AG04449 (cell line): ENCODE measurements around the gene TGFA.

ENCODE experiments used
- CTCF ChIA-PET: fragments of 350-600 bp; formaldehyde crosslinking; extraction: SDS; loops from one replicate; lab custom pipeline; 2021; ENCODE audit warnings: antibody characterized with exemption; lab: Yijun Ruan, JAX
- POLR2A ChIA-PET: fragments of 400-600, 350-600 bp; formaldehyde crosslinking; extraction: SDS; loops from one replicate; lab custom pipeline; 2020; ENCODE audit warnings: antibody characterized with exemption, inconsistent platforms; lab: Yijun Ruan, JAX
- DNase-seq: peaks from one replicate; pipeline ENCODE4 v3.0.0-alpha.2; 2010; ENCODE audit warnings: low read depth, low spot score
- H3K4me3 ChIP-seq: 2 replicates; pipeline ENCODE4 v1.5.1; 2011; ENCODE audit warnings: low read depth, mild to moderate bottlenecking, control low read depth, low read length
- CTCF ChIP-seq: IDR thresholded peaks from one replicate; pipeline ENCODE4 v1.5.1; 2011; ENCODE audit warnings: mild to moderate bottlenecking, moderate library complexity, low read length, control low read depth, inconsistent platforms; ENCODE audit not compliant: insufficient read depth; ENCODE audit errors: missing control alignments

TGFA gene

GRCh38 chr2:70557171-70557838 lies 3.7 kb upstream of the TGFA start:
- H3K4me3 ChIP-seq, result no peak overlapping the region
- ChIA-PET POLR2A (no interaction called here), CTCF (interaction anchor here (1.2 kb wide), 1 partner anchor 255 kb away, joined by 3 read pairs; no protein-coding TSS in a partner anchor)
- no peak for DNase-seq
- TF ChIP-seq CTCF, result no peak

DNA sequence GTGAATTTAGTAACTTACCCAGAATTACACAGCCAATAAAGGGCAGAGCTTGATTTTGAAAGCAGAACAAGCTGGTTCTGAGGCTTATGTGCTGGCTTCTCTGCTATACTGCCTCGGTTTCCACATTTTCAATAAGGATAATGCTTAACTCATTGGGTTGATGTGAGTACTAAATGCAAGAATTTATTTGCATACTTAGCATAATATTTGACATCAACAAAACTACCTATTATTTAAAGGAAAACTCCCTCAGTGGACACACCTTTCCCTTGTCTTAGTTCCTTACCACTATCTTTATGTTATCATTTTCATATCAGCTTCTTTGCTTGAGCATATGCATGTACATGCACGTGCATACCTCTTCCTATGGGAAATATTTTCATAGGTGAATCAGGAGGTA lies 3.0 kb upstream of the TGFA start:
- CTCF ChIA-PET, result no interaction called here

GRCh38 chr2:70554338-70554892 lies 789 bp upstream of the TGFA start:
- ChIA-PET CTCF (no interaction called here), POLR2A (no interaction called here)
- no peak for TF ChIP-seq CTCF
- peak overlapping the region; percentile 55 for H3K4me3 ChIP-seq
- DNase-seq, result no peak

More for the DNA sequence above, 3.0 kb upstream of the TGFA start:
- POLR2A ChIA-PET, result no interaction called here
- TF ChIP-seq CTCF, result no peak
- no peak for DNase-seq
- H3K4me3 ChIP-seq, result no peak overlapping the region

GRCh38 chr2:70553334-70553583 lies 367 bp downstream of the TGFA start:
- TF ChIP-seq CTCF, result no peak
- no peak for DNase-seq
- peak overlapping the region; percentile 55 for H3K4me3 ChIP-seq
- POLR2A ChIA-PET, result no interaction called here
- CTCF ChIA-PET, result interaction anchor here (1.0 to 1.4 kb wide), 2 partner anchors 10 to 11 kb away, joined by 3 read pairs; no protein-coding TSS in a partner anchor

- no peak for TF ChIP-seq CTCF
- DNase-seq, result no peak
- POLR2A ChIA-PET, result no interaction called here
- CTCF ChIA-PET, result interaction anchor here (0.9 to 1.4 kb wide), 3 partner anchors 8 to 11 kb away, joined by 3 read pairs; no protein-coding TSS in a partner anchor
- no peak overlapping the region for H3K4me3 ChIP-seq
Observed at GRCh38 chr2:70552501-70553333, 909 bp downstream of the TGFA start.

DNA sequence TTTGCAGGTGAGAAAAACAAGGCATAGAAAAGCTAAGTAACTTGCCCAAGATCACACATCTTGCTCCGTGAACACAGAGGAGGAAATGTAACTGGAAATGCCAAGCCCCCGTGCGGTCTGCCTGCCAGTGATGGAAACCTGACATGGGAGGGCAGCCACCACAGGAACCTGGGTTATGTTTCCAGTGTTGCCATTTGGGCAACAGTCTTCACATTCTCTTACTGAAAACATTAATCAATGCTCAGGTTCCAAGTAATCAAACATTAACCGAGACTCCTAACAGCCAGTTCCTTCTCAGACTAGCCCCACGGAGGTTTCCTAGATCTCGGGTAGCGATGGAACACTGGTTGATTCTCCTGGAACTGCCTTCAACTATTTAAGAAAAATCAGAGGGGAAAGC lies 2.5 kb downstream of the TGFA start:
- no peak overlapping the region for H3K4me3 ChIP-seq
- POLR2A ChIA-PET, result no interaction called here
- CTCF ChIA-PET, result interaction anchor here (1.2 kb wide), 1 partner anchor 248 kb away, joined by 3 read pairs; no protein-coding TSS in a partner anchor

More for the DNA sequence above, 2.5 kb downstream of the TGFA start:
- no peak for DNase-seq
- no peak for TF ChIP-seq CTCF
